KOPT-K1 (cell line): ENCODE measurements around the gene IRAK1BP1.
"Not testable (repeated sequence)": the region's sequence is repeated elsewhere in the genome, so short reads cannot be mapped to it uniquely, and the experiment has no call there.

ENCODE experiments used
- H3K27ac ChIP-seq: fragments of 200-600 bp; sonication (generic); 2 replicates; pipeline ENCODE4 v1.5.1; 2016; ENCODE audit warnings: antibody characterized with exemption, mild to moderate bottlenecking, low read depth, low read length; ENCODE audit not compliant: poor library complexity, severe bottlenecking
- H3K36me3 ChIP-seq: fragments of 200-600 bp; sonication (generic); 2 replicates; pipeline ENCODE4 v1.5.1; 2017; ENCODE audit warnings: antibody characterized with exemption, mild to moderate bottlenecking, low read length, moderate library complexity; ENCODE audit not compliant: insufficient read depth
- H3K9me3 ChIP-seq: fragments of 200-600 bp; sonication (generic); 2 replicates; pipeline ENCODE4 v1.5.1; 2017; ENCODE audit warnings: antibody characterized with exemption, low read length, mild to moderate bottlenecking; ENCODE audit not compliant: insufficient read depth, poor library complexity, severe bottlenecking

IRAK1BP1 gene

GRCh38 chr6:78917788-78918187 is 50.4 kb downstream of the IRAK1BP1 start:
- no peak overlapping the region for H3K27ac ChIP-seq
- H3K9me3 ChIP-seq = peaks cover 52% of the 10 kb centered on the region
- H3K36me3 ChIP-seq = no peaks in the 10 kb centered on the region

- H3K9me3 ChIP-seq = peaks cover 56% of the 10 kb centered on the region
- H3K27ac ChIP-seq, H3K36me3 ChIP-seq: not testable (repeated sequence)
Measured at GRCh38 chr6:78921168-78921567, 53.8 kb downstream of the IRAK1BP1 start.

GRCh38 chr6:78925317-78925716 is 58.0 kb downstream of the IRAK1BP1 start:
- Histone ChIP-seq H3K36me3 (no peaks in the 10 kb centered on the region), H3K27ac (no peak overlapping the region), H3K9me3 (peaks cover 23% of the 10 kb centered on the region)

GRCh38 chr6:78935553-78935952 is 68.2 kb downstream of the IRAK1BP1 start:
- H3K27ac ChIP-seq = no peak overlapping the region
- no peaks in the 10 kb centered on the region for H3K9me3 ChIP-seq
- peaks cover 43% of the 10 kb centered on the region for H3K36me3 ChIP-seq

- Histone ChIP-seq H3K27ac (no peak overlapping the region), H3K36me3 (peaks cover 53% of the 10 kb centered on the region), H3K9me3 (no peaks in the 10 kb centered on the region)
Measured at GRCh38 chr6:78936515-78936914, 69.2 kb downstream of the IRAK1BP1 start.

- no peaks in the 10 kb centered on the region for H3K9me3 ChIP-seq
- no peak overlapping the region for H3K27ac ChIP-seq
- H3K36me3 ChIP-seq = peaks cover 88% of the 10 kb centered on the region
Measured at GRCh38 chr6:78942446-78942845, 75.1 kb downstream of the IRAK1BP1 start.

GRCh38 chr6:78947529-78947928 is 80.2 kb downstream of the IRAK1BP1 start:
- H3K36me3 ChIP-seq = peaks cover 98% of the 10 kb centered on the region
- H3K9me3 ChIP-seq = peaks cover 40% of the 10 kb centered on the region
- no peak overlapping the region for H3K27ac ChIP-seq

- H3K36me3 ChIP-seq = peaks cover 99% of the 10 kb centered on the region
- no peak overlapping the region for H3K27ac ChIP-seq
- H3K9me3 ChIP-seq = peaks cover 42% of the 10 kb centered on the region
Measured at GRCh38 chr6:78947962-78948361, 80.6 kb downstream of the IRAK1BP1 start.

- Histone ChIP-seq H3K27ac (no peak overlapping the region), H3K9me3 (peaks cover 50% of the 10 kb centered on the region), H3K36me3 (peaks cover 99% of the 10 kb centered on the region)
Measured at GRCh38 chr6:78948785-78949184, 81.4 kb downstream of the IRAK1BP1 start.

GRCh38 chr6:78952362-78952761 is 85.0 kb downstream of the IRAK1BP1 start:
- Histone ChIP-seq H3K27ac (no peak overlapping the region), H3K36me3 (peaks cover 99% of the 10 kb centered on the region), H3K9me3 (peaks cover 50% of the 10 kb centered on the region)
